Skeletal muscle cell (primary cell): Measurements from ENCODE around the gene PLD5.
"Not testable (repeated sequence)": the region's sequence is repeated elsewhere in the genome, so short reads cannot be mapped to it uniquely, and the experiment has no call there.

Experiments used
- DNase-seq: peaks from one replicate; pipeline ENCODE4 v3.0.0-alpha.2; 2010; ENCODE audit warnings: low read depth
- H3K4me3 ChIP-seq: 2 replicates; pipeline ENCODE4 v1.5.1; 2011; ENCODE audit warnings: low read depth, mild to moderate bottlenecking, control low read depth, low read length, moderate library complexity

Gene PLD5

DNA sequence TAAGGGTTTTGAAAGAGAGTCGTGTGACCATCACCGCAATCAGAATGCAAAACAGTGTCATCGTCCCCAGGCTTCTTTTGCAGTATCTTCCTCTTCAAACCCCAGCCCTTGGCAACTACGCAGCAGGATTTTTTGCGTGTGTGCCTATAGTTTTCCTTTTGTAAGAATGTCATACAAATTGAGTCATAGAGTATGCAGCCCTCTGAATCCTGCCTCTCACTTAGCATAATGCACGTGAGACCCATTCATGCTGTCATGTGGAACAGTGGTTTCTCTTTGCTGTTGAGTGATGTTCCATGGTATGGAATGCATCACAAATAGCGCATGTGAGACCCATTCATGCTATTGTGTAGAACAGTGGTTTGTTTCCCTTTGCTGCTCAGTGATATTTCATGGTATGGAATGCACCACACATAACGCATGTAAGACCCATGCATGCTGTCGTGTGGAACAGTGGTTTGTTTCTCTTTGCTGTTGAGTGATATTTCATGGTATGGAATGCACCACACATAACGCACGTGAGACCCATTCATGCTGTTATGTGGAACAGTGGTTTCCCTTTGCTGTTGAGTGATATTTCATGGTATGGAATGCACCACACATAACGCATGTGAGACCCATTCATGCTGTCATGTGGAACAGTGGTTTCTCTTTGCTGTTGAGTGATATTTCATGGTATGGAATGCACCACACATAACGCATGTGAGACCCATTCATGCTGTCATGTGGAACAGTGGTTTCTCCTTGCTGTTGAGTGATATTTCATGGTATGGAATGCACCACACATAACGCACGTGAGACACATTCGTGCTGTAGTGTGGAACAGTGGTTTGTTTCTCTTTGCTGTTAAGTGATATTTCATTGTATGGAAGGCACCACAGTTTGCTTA lies 299.4 kb downstream of the PLD5 start:
- not testable (repeated sequence) for H3K4me3 ChIP-seq

DNA sequence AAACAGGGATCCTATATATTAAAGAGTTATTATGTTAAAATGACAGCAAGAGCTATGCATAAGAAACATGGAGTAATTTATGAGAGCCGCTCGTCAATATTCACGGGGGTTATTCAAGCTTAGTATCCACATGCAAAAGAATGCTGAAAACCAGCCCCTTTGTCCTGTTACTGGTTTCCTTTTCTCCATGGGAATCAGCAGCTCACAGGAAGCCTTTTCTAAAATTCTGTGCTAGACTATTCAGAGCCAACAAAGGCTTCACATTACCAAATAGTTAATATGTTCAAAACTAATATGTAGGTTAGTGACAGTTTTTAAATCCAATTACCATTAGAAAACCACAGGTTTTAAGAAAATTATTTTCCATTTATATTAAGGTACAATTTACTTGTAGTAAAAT lies 300.0 kb downstream of the PLD5 start:
- H3K4me3 ChIP-seq: no peak overlapping the region
- DNase-seq: no peak

More for the DNA sequence above, 299.4 kb downstream of the PLD5 start:
- not testable (repeated sequence) for DNase-seq

DNA sequence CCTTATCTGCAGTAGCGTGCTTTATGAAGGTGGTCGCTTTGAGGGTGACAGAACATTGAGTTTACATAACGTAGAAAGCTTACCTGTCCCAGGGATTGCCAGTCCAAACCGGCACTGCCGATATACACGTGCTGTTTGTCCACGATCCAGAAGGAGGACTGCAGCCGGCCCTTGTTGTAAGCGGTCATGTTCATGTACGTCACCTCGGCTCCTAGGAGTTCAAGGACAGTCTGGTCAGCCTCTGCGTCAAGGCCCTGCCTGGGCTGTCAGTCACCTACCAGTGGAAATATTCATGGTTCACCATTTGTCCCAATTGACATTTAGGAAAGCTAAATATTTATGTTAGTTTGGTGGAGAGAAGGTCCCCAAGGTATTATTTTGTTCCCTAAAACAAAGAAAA lies 304.6 kb downstream of the PLD5 start:
- no peak for DNase-seq
- no peak overlapping the region for H3K4me3 ChIP-seq

DNA sequence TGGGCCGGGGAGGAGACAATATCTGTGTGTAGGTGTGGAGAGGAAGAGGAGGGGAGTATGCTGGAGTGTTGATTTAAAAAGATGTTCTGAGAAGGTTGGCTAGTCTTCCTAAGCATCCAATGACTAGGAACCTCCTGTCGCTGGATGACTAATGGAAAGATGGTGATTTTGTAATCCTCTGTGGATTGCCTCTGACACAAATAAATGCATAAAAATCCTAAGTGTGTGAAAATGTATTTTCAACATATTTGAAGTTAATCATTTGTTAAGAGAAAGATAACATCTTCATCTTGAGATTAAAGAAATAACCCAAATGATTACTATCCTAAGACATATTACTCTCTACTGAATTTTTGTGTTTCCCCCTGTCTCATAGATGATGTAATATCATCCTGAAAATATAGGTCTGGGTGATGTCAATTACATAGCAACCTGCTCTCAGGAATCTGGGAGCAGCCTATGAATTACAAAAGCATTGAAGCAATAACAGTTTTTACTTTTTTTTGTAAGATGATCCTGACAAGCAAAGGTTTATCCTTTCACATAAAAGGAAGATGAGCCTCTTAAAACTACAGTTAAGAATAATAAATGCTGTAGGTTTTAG lies 305.1 kb downstream of the PLD5 start:
- H3K4me3 ChIP-seq: no peak overlapping the region
- DNase-seq: no peak

DNA sequence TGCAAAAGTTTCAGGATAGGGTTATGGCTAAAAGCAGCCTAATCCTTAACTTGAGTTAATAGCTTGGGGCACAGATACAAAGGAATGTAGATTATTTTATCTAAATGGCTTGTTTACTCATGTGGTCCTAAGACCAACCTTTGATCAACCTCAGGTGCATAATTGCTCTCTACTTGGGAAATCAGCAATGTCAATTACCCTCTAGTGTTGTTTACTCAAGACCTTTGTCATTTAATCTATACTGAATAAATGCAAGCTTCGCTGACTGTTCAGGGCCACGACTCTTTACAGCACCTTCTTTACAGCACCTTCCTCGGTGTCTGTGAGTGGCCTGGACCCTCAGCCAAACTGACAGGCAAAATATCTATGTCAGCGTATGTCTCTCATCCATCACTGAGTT lies 308.1 kb downstream of the PLD5 start:
- DNase-seq: no peak
- no peak overlapping the region for H3K4me3 ChIP-seq

DNA sequence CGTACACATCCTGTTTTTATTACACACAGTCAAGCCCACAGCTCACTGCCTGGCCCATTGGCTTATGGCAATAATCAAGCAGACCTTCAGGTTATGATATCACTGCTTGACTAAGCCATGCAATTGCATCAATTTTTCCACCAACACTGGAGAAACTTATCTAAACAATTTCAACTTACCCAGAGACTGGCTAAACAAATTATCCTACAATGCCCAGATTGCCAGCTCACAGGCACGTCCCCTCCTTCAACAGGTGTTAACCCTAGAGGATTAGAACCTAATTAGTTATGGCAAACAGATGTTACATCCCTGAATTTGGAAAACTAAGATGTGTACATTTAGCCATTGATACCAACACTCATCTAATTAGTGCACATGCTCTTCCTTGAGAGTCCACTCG lies 310.0 kb downstream of the PLD5 start:
- DNase-seq, H3K4me3 ChIP-seq: not testable (repeated sequence)

DNA sequence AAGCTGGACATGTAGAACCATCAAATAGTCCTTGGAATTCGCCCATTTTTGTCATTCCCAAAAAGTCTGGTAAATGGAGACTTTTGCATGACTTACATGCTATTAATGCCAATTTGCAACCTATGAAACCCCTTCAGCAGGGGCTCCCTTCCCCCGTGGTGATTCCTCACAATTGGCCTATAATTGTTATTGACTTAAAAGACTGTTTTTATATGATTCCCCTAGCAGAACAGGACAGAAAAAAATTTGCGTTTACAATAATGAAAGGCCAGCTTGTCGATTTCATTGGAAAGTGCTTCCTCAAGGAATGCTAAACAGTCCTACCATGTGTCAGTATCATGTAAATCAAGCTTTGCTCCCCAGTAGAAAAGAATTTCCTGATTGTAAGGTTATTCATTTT lies 311.5 kb downstream of the PLD5 start:
- not testable (repeated sequence) for DNase-seq, H3K4me3 ChIP-seq

DNA sequence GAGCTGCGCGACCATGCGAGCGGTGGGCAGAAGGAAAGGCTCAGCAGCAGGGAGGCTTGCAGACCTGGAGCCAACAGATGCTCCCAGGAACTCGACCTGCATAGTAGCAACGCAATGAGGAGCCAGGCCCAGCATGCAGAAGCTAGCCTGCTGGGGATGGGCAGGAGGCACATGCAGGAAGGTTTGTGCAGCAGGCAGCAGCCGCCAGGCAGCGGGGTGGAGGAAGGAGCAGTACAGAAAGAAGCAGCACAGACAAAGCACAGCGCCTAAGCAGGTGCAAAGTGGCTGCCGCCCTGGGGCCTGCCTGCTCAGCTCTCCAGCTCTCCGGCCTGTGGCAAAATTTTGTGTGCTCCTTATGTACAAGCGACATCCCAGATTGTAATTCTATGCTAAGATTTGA lies 312.1 kb downstream of the PLD5 start:
- H3K4me3 ChIP-seq: no peak overlapping the region
- DNase-seq: no peak

DNA sequence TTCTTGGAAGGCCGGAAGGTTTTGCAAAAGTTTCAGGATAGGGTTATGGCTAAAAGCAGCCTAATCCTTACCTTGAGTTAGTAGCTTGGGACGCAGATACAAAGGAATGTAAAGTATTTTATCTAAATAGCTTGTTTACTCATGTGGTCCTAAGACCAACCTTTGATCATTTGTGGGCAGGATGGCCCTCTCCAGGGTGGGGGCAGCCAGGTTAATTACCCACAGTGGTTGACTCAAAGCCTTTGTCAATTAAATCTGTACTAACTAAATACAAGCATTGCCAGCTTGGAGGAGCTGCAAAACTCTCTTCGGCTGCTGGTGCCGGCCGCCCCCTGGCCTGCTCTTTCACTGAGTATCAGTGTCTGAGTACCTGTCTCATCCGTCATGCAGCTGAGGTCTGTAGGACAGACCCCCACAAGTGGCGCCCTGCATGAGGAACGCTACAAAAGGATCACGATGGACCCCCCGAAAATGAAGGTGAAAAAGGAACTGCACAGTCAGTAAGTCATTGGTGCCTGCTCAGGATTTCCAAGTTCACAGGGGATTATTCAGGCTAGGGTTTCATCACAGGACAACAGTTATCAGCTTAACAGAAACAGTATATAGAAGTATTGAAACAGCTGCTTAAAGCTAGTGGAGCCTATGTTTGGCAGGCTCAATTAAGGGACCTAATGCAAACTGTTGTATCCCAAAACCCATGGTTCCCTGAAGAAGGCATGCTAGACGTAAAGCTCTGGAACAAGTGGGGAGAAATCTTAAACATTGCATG lies 313.1 kb downstream of the PLD5 start:
- no peak overlapping the region for H3K4me3 ChIP-seq
- DNase-seq: no peak

DNA sequence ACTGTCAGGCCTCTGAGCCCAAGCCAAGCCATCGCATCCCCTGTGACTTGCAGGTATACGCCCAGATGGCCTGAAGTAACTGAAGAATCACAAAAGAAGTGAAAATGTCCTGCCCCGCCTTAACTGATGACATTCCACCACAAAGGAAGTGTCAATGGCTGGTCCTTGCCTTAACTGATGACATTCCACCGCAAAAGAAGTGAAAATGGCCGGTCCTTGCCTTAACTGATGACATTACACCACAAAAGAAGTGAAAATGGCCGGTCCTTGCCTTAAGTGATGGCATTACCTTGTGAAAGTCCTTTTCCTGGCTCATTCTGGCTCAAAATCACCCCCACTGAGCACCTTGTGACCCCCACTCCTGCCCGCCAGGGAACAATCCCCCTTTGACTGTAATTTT lies 314.2 kb downstream of the PLD5 start:
- H3K4me3 ChIP-seq, DNase-seq: not testable (repeated sequence)

DNA sequence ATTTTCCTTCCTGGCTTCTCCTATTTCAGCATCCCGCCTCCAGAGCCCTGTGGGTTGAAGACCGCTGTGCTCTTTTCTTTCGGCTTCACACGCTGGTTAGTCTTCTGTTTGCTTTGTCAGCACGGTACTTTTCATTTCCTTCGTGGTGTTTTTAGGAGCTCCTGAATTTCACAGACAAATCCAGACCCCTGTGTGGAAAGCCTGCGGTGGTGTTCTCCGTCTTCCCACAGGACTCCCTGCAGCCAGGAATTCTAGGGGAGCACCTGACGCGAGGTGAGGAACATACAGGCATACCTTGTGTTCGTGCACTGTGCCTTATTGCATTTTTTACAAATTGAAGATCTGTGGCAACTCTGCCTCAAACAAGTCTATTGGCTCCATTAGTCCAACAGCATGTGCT lies 315.4 kb downstream of the PLD5 start:
- H3K4me3 ChIP-seq: no peak overlapping the region
- DNase-seq: no peak

DNA sequence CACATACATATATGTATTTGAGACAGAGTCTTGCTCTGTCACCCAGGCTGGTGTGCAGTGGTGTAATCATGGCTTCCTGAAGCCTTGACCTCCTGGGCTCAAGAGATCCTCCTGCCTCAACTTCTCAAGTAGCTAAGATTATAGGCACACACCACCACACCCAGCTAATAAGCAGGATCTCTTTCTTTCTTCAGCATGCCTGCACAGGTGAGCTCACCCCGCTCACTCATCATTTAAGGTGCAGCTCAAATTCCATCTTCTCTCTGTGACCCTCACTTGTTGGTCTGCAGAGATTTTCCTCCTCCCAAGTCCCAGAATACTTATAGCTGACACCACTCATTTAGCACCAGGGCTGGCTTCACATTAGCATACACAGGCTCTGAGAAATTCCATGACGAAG lies 316.5 kb downstream of the PLD5 start:
- no peak for DNase-seq
- H3K4me3 ChIP-seq: no peak overlapping the region

DNA sequence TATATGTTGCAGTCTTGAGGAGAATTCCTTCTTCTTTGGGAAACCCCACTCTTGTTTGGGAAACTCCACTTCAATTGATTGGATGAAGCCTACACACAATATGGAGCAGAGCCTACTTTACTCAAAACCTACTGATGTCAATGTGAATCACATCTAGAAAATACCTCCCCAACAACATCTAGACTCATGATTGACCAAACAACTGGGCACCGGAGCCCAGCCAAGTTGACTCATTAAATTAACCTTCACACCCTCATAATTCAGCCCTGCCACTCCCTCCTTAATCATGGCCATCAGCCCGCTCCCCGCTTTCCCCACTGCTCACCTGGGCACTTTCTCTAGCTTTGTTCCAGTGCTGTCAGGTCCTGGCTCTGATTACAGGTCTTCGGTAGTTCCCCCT lies 317.5 kb downstream of the PLD5 start:
- H3K4me3 ChIP-seq: no peak overlapping the region
- DNase-seq: no peak

DNA sequence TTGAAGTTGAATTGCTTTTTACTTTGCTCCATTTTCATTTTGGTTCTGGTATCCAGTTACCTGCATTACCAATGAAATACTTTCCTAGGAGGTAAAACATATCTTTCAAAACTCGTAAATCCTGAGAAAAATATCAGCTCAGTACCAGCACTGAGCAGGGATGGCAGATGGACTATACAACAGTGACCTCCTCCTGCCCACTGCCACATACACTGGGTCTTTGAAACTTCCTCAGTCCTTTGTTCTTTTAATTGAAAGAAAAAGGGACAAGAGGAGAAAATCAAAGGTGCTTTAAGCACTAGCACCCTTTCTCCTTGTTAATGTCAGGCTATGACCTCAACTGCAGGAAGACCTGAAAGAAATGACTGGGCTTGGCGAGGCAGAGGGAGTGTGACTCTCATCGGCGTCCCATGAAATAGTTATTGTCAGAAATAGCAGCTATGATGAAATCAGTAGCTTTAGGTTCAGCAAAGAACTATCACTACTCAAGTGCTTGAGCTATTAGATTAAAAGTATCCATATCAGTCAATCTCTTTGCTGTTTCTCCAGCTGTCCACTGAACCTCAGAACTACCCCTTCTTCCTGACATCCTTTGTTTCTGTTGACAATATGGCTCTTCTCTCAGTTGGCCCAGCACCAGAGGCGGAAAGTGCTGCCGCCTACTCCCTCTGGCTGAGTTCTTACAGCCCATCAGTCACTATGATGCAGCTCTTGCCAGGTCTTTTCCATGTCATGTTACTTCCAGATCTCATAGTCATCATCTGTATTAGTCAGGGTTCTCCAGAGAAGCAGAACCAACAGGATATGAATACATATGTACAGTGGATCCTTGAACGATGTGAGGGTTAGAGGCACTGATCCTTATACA lies 318.6 kb downstream of the PLD5 start:
- DNase-seq: peak; percentile 32
- H3K4me3 ChIP-seq: no peak overlapping the region

DNA sequence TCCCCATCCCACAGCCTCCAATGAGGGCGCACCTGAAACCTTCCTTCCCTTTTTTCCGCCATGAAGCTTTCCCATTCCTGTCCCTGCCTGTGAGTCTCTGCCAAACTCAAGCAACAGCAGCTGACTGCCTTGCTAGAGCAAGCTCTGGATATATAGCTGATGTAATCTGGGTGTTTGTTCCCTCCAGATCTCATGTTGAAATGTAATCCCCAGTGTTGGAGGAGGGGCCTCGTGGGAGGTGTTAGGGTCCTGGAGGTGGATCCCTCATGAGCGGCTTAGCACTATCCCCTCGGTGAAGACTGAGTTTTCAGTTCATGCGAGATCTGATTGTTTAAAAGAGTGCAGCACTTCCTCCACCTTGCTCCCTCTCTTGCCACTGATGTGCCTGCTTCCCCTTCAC lies 321.2 kb downstream of the PLD5 start:
- DNase-seq: no peak

DNA sequence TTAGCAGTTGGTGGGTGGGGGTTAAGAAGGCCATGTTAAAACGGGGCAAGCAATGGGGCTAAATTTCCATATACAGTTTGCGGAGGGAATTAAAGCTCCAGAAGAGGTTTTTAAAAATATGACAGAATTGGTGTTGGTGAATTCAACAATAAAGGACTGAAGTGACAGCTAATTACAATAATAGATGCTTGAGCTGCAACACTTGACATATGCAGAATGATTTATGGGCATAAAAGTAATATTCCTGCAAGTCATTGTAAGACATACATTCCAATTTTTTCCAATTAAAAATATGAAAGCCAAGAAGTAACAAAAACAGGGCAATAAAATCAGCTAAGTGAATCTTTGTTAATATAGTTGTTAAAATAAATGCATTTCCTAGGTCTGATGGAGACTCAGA lies 323.4 kb downstream of the PLD5 start:
- H3K4me3 ChIP-seq: no peak overlapping the region
- no peak for DNase-seq

More for the DNA sequence above, 321.2 kb downstream of the PLD5 start:
- no peak overlapping the region for H3K4me3 ChIP-seq

DNA sequence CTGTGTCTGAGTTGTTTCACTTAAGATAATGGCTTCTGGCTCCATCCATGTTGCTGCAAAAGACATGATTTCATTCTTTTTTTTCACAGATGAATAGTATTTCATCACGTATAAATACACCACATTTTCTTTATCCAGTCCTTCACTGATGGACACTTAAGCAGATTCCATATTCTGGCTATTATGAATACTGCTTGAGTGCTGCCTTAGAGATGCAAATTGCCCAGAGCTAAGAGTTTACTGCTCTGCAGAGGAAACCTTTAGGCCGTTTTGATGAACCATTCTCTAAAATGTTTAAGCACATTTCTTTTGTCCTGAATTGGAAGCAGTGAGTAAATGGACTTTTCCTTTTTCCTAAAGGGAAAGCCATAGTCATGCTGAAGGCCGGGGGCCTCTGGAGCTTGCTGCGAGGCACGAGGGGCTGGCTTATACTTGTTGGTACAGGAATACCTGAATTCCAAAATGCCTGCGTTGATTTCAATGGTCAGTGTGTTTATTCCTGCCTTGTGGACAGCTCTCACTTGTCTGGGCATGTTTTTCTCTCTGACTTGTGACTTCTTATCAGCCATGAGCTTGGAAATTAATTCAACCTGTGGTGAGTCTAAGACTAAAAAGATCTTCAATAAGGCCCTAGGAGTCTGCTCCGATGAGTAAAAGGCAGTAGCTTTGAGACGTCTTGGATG lies 324.6 kb downstream of the PLD5 start:
- H3K4me3 ChIP-seq: no peak overlapping the region
- no peak for DNase-seq

DNA sequence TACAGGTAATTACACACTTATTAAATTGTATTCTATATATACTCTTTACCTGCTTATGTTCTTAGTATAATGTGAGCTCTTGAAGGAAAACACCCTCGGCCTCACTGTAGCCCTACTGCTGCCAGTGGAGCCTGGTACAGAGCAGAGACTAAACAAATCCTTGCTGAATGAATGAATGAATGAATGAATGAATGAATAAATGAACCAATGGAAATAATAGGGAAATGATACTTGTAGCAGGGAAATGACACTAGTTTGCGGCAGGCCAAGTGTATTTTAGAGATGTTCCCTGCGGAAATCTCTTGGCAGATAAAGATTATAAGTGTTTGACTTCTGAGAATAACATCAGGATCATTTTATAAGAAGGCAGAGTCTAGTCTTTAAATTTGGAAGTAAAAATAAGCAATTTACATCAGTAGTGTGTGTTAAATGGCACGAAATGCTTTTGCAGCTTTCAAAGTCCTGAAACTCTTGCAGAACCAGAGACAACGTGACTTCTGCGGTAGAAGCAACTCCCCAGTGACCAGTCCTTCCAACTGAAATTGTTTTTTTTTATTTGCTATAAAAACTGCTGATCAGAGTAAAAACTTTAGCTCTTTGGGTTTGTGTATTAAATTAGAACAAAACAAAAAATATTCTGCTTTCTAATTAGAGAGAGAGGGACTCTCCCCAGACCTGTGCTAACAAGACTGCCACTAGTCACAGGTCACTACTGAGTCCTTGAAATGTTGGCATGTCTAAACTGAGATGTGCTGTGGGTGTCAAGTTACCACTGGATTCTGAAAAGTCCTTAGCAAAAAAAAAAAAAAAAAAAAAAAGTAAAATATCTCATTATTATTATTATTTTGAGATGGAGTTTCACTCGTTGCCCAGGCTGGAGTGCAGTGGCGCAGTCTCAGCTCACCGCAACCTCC lies 326.3 kb downstream of the PLD5 start:
- DNase-seq: no peak
- H3K4me3 ChIP-seq: no peak overlapping the region
